Heart right ventricle (tissue), 16 donors: ENCODE measurements around the gene ZDHHC11. TPM values are rescaled to one million over a fixed set of nuclear protein-coding genes. Genes with fewer than 3 reads are reported as not detected.
A peak's percentile ranks its signal among the peaks of the same experiment; 100 is the strongest.
"Not testable (repeated sequence)": the region's sequence is repeated elsewhere in the genome, so short reads cannot be mapped to it uniquely, and the experiment has no call there.

Experiments used
- ATAC-seq, 8 donors: fragments of 200-7000 bp; cut with Tn5 transposase; one replicate each; pipeline ENCODE4 v1.9.1; 2020; ENCODE audit warnings: mild to moderate bottlenecking in 8 of 8, moderate library complexity in 8 of 8, moderate number of reproducible peaks in 1 of 8
- DNase-seq, 2 donors: peaks; one replicate each; pipeline ENCODE4 v3.0.0-alpha.2; 2020
- H3K27ac ChIP-seq, 10 donors: fragments of 200-600 bp; sonication (generic) in 2 of 10; one replicate each; pipeline versions ENCODE4 v1.5.0 to v1.8.0; 2020 to 2022; ENCODE audit warnings: mild to moderate bottlenecking in 3 of 10
- H3K27me3 ChIP-seq, 7 donors: fragments of 200-600 bp; one replicate each; pipeline ENCODE4 v1.8.0; 2021 to 2022; ENCODE audit warnings: mild to moderate bottlenecking in 2 of 7
- H3K36me3 ChIP-seq, 9 donors: fragments of 200-600 bp; sonication (generic) in 1 of 9; one replicate each; pipeline versions ENCODE4 v1.5.0 to v1.8.0; 2020 to 2022; ENCODE audit warnings: mild to moderate bottlenecking in 2 of 9
- H3K4me1 ChIP-seq, 9 donors: fragments of 200-600 bp; sonication (generic) in 1 of 9; one replicate each; pipeline versions ENCODE4 v1.5.0 to v1.8.0; 2020 to 2022; ENCODE audit warnings: mild to moderate bottlenecking in 4 of 9
- H3K4me3 ChIP-seq, 10 donors: fragments of 200-600 bp; sonication (generic) in 2 of 10; one replicate each; pipeline versions ENCODE4 v1.5.0 to v1.8.0; 2020 to 2022; ENCODE audit warnings: mild to moderate bottlenecking in 7 of 10, moderate library complexity in 2 of 10
- H3K9me3 ChIP-seq, 11 donors: fragments of 200-600 bp in 10 of 11; sonication (generic) in 2 of 11; one replicate each; pipeline versions ENCODE4 v1.5.0 to v1.8.0; 2013 to 2022; ENCODE audit warnings: mild to moderate bottlenecking in 2 of 11, control low read depth in 1 of 11, moderate library complexity in 1 of 11
- WGBS, 2 donors: extraction: QIAGEN DNeasy Blood & Tissue Kit; methylation state at CpG; one replicate each; pipeline ENCODE4 v1.1.7; 2013; ENCODE audit warnings: inconsistent platforms in 1 of 2; 5-methylcytosine and 5-hydroxymethylcytosine counted together
- intact Hi-C, 10 donors: fragments of 100-400 bp; cut with DNase I; formaldehyde crosslinking; loops; one replicate each; pipeline versions ENCODE4 v1.11.1 to v1.14.2; 2022
- polyA plus RNA-seq, 2 donors: library from polyadenylated mRNA; stranded (reverse); fragments of 200-250 nt; gene quantifications; one replicate each; pipeline ENCODE4 v1.2.3, GENCODE V29; 2013
- total RNA-seq, 10 donors: library from RNA; stranded (reverse); fragmentation: NEBNext Ultra II Directional in 3 of 10; extraction: Animal tissue kit (Norgen Biotek cat#: 25700) in 3 of 10; gene quantifications; one replicate each; pipeline versions ENCODE4 v1.2.1 to v1.2.4, GENCODE V29; 2021 to 2023
- TF ChIP-seq, protein P1 (sequence below), 9 donors: fragments of 200-600 bp; sonication (generic) in 2 of 9; IDR thresholded peaks; one replicate each; pipeline versions ENCODE4 v1.5.0 to v1.8.0; 2021 to 2022; ENCODE audit warnings: antibody characterized with exemption in 9 of 9, mild to moderate bottlenecking in 5 of 9, moderate library complexity in 1 of 9
- donor health status: Arrhythmogenic right ventricular cardiomyopathy.
- donor health status: ischemic (EF 13 %, LVEDD 7.1; RV severe dilation, severe dysfunction).
- donor health status: healthy with polysubstance abuse.
- donor health status: DM: no; HTN: yes; CAD: no.
- donor health status: DM: no; HTN: no; CAD: no.
- donor health status: ischemic (EF 25% LVEDD 6.9; RV normal size, moderate dysfunction).
- donor health status: ischemic (EF 25% LVEDD 5.7; RV mildly dilated, moderate dysfunction).
- donor health status: healthy.
- donor health status: DM: yes; HTN: yes; CAD: no.
- donor health status: Ischemic cardiomyopathy.
- donor health status: ischemic (EF 35%, LVEDD 5.7; RV mildly dilated, moderate dysfunction).
- donor health status: nonischemic (EF 11% LVEDD 7.7; RV severe dilation, severe dysfunction).
- donor health status: DM: yes; HTN: yes; CAD: no.
- donor health status: PGD.
- donor health status: ischemic (EF 29% LVEDD 5.4; RV normal size, mild dysfunction).
- donor health status: nonischemic (EF 23%, LVEDD 6.1; RV moderate dilation, normal function).

The ZDHHC11 gene
- total and polyA plus RNA-seq, 12 donors = 7.8 to 54.7 (median 21.1) TPM

DNA sequence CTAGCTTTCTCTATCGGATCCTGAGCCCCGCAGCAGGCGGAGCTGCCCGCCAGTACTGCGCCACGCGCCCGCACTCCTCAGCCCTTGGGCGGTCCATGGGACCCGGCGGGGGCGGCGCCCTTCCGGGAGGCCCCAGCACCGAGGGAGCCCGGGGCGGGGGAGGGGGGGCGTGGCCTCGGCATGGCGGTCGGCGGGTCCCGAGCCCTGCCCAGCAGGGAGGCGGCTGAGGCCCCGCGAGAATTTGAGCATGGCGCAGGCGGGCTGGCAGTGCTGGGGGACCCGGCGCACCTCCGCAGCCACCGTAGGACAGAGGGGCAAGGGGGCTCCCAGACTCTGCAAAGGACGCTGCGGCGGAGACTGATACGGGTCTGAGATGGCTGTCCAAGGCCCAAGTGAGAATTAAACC lies 73.0 kb downstream of the ZDHHC11 start:
- TF ChIP-seq, protein P1, sequence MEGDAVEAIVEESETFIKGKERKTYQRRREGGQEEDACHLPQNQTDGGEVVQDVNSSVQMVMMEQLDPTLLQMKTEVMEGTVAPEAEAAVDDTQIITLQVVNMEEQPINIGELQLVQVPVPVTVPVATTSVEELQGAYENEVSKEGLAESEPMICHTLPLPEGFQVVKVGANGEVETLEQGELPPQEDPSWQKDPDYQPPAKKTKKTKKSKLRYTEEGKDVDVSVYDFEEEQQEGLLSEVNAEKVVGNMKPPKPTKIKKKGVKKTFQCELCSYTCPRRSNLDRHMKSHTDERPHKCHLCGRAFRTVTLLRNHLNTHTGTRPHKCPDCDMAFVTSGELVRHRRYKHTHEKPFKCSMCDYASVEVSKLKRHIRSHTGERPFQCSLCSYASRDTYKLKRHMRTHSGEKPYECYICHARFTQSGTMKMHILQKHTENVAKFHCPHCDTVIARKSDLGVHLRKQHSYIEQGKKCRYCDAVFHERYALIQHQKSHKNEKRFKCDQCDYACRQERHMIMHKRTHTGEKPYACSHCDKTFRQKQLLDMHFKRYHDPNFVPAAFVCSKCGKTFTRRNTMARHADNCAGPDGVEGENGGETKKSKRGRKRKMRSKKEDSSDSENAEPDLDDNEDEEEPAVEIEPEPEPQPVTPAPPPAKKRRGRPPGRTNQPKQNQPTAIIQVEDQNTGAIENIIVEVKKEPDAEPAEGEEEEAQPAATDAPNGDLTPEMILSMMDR (IDR thresholded peaks at IDR 0.05) = no peak
- intact Hi-C loops = loop anchor here in 3 of 10 donors (2.0 to 10.0 kb wide), 3 partner anchors 93 to 95 kb away; no protein-coding TSS in a partner anchor
- no peak overlapping the region for H3K27ac ChIP-seq

DNA sequence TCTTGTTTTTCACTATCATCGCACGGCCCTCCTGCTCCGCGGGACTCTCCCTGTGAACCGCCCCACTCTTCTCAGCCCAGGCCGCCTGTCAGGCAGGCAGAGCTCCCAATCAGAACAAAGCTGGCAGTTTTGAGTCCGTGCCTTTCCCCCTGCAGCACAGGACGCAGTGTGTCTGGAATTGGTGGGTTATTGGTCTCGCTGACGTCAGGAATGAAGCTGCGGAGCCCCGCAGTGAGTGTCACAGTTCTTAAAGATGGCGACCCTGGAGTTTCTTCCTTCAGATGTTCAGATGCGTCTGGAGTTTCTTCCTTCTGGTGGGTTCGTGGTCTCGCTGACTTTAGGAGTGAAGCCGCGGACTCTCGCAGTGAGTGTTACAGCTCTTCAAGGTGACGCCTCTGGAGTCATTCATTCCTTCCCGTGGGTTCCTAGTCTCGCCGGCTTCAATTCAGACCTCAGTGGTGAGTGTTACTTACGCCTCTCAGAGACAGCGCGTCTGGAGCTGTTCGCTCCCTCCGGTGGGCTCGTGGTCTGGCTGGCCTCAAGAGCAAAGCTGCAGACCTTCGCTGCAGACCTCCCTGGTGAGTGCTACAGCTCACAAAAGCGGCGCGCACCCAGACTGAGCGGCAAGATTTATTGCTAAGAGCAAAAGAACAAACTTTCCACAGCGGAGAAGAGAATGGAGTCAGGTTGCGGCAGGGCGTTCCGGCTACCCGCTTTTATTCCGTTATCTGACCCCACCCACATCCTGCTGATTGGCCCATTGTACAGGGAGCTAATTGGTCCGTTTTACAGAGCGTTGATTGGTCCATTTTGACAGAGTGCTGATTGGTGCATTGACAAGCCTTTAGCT lies 73.7 kb downstream of the ZDHHC11 start:
- Histone ChIP-seq H3K4me3 (no peak overlapping the region), H3K27ac (peak overlapping the region in 1 of 10 donors; percentile 42), H3K27me3 (no peaks in the 10 kb centered on the region), H3K9me3 (no peaks in the 10 kb centered on the region), H3K36me3 (peaks cover 0 to 16% (median 0%) of the 10 kb centered on the region in 9 donors), H3K4me1 (peaks cover 0 to 30% (median 7%) of the 10 kb centered on the region in 9 donors)
- intact Hi-C loops = loop anchor here in 3 of 10 donors (2.0 to 10.0 kb wide), 3 partner anchors 92 to 95 kb away; no protein-coding TSS in a partner anchor
- DNase-seq (no peak), ATAC-seq (no peak)
- TF ChIP-seq, protein P1 (IDR thresholded peaks at IDR 0.05) = no peak
- WGBS, 2 donors = 85 to 87% methylated on average over 42 of the region's 42 CpGs

More for the DNA sequence above, 73.0 kb downstream of the ZDHHC11 start:
- Histone ChIP-seq H3K27me3 (no peaks in the 10 kb centered on the region), H3K9me3 (no peaks in the 10 kb centered on the region), H3K4me1 (peaks cover 0 to 30% (median 7%) of the 10 kb centered on the region in 9 donors), H3K36me3 (peaks cover 0 to 16% (median 0%) of the 10 kb centered on the region in 9 donors), H3K4me3 (no peak overlapping the region)
- 95 to 97% methylated on average over 36 of the region's 36 CpGs for WGBS, 2 donors
- no peak for ATAC-seq
- no peak for DNase-seq

DNA sequence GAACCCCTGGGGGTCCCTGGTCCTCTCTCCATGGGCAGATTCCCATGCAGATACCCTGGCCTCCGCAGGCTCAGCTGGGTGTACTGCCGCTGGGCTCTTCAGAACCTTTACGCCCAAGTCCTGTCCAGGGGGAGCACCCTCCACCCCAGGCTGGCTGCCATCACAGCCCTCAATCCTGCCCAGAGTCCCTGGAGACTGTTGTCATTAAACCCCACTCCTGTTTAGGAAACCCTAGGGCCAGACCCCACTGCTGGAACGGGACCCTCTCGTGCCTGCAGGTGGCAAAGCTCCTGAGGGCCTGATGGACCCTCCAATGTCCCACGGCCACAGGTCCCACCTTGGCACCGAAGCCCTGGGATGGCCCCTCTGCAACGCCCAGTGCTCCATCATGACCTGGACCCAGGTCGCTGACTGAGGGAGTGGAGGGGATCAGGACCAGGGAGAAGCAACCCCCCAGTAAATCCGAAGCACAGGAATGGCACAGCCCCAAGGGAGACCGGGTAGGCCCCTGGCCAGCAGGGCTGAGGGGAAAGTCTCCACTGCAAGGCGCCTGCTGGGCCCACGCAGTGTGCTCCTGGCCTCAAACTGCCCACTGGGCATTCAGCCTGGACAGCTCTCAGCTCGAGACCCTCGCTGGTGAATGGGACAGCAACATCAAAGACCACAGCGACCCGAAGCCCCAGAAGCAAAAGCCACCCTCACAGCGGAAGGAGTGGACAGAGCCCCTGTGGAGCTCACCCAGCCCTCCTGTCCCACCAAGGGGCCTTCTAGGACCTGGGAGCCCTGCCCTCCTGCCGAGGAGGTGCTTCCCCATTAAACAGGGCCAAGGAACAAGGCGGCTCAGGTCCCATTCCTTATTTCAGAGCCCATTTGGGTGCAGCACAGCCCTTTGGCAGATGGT lies 74.6 kb downstream of the ZDHHC11 start:
- Histone ChIP-seq H3K4me1 (peaks cover 0 to 30% (median 7%) of the 10 kb centered on the region in 9 donors), H3K36me3 (peaks cover 0 to 16% (median 0%) of the 10 kb centered on the region in 9 donors), H3K9me3 (no peaks in the 10 kb centered on the region), H3K27ac (peak overlapping the region in 1 of 10 donors; percentile 42), H3K27me3 (no peaks in the 10 kb centered on the region), H3K4me3 (no peak overlapping the region)
- DNase-seq (no peak), ATAC-seq (peak in 4 of 8 donors; percentile 0 to 6 (median 3))
- 85 to 86% methylated on average over 17 to 20 of the region's 20 CpGs for WGBS, 2 donors
- TF ChIP-seq, protein P1 (IDR thresholded peaks at IDR 0.05) = no peak
- intact Hi-C loops = loop anchor here in 3 of 10 donors (2.0 to 10.0 kb wide), 3 partner anchors 91 to 94 kb away; no protein-coding TSS in a partner anchor

DNA sequence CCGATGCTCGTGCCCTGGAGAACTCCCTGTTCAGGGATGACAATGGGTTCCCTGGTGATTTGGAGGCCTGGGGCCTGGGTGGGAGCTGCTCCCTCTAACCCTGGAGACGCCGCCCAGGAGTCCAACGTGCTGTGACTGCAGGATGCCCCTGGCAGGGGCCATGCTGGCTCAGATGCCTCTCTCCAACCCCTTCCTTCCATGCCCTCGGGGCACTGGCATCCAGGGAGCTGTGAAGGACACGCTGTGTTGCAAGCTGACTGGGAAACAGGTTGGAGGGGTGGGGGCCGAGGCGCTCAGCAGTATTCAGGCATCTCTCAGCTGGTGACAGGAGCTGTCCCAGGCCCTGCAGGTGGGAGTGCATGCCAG lies 75.2 kb downstream of the ZDHHC11 start:
- H3K4me3 ChIP-seq, DNase-seq, H3K9me3 ChIP-seq, H3K27me3 ChIP-seq: not testable (repeated sequence)
- 55 to 88% methylated on average over 7 of the region's 9 CpGs for WGBS, 2 donors
- Histone ChIP-seq H3K4me1 (peaks cover 0 to 30% (median 7%) of the 10 kb centered on the region in 9 donors), H3K36me3 (peaks cover 0 to 16% (median 0%) of the 10 kb centered on the region in 9 donors), H3K27ac (peak overlapping the region in 1 of 10 donors; percentile 42)
- ATAC-seq = peak in 7 of 8 donors; percentile 7 to 28 (median 20)
- intact Hi-C loops = loop anchor here in 2 of 10 donors (5.0 to 10.0 kb wide), 2 partner anchors 91 to 93 kb away; no protein-coding TSS in a partner anchor

DNA sequence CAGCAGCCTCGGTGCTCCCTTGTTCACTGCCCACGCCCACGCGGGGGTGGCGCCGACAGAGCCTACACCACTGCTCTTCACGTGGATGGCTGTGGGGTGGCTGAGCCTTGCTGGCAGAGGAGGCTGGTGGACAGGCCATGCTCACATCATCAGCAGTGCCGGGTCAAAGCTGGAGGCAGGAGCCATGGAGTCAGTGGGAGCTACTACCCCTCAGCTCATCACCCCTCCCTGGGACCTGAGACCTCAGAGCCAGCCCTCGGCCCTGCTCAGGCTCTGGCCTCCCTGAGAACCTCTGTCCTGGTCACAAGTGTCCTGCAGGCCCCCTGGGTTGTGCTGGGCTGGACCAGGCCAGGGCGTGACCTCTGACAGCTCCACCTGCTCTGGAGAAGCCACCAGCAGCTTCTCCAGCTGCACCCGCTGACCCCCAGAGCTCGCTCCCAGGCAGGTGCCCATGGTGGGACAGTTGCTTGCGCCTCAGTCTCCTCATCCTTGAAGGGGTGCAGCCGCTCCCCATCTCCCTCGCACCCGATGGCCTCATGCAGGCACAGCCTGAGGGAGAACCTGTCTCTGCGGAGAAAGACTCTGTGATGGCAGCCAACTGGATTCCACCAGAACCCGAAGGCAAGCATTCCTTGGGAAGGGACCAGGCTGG lies 75.8 kb downstream of the ZDHHC11 start:
- peak in 5 of 8 donors; percentile 0 to 5 (median 2) for ATAC-seq
- not testable (repeated sequence) for H3K4me3 ChIP-seq, DNase-seq, H3K27me3 ChIP-seq, H3K9me3 ChIP-seq
- Histone ChIP-seq H3K36me3 (peaks cover 0 to 16% (median 0%) of the 10 kb centered on the region in 9 donors), H3K27ac (peak overlapping the region in 1 of 10 donors; percentile 42), H3K4me1 (peaks cover 0 to 30% (median 7%) of the 10 kb centered on the region in 9 donors)
- 76 to 80% methylated on average over 18 of the region's 18 CpGs for WGBS, 2 donors
- intact Hi-C loops = loop anchor here in 5 of 10 donors (5.0 to 10.0 kb wide), 2 partner anchors 90 to 93 kb away; no protein-coding TSS in a partner anchor

DNA sequence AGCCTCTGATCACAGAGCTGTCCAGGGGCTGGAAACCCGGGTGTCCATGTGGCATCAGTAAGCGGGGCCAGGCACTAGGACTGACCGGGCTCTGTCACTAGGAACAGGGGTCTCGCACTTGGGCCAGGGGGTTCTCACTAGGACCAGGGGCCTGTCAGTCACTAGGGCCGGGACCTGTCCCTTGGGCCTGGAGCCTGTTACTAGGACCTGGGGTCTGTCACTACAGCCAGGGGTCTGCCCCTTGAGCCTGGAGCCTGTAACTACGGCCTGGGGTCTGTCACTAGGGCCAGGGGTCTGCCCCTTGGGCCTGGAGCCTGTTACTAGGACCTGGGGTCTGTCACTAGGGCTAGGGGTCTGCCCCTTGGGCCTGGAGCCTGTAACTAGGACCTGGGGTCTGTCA lies 76.5 kb downstream of the ZDHHC11 start:
- intact Hi-C loops = loop anchor here in 4 of 10 donors (5.0 to 10.0 kb wide), 2 partner anchors 90 to 92 kb away; no protein-coding TSS in a partner anchor
- Histone ChIP-seq H3K36me3 (peaks cover 0 to 16% (median 0%) of the 10 kb centered on the region in 9 donors), H3K27ac (peak overlapping the region in 1 of 10 donors; percentile 42), H3K4me1 (peaks cover 0 to 33% (median 7%) of the 10 kb centered on the region in 9 donors)
- not testable (repeated sequence) for ATAC-seq, DNase-seq, H3K9me3 ChIP-seq, H3K4me3 ChIP-seq, H3K27me3 ChIP-seq
- 85 to 95% methylated on average over 4 to 6 of the region's 6 CpGs for WGBS, 2 donors
